Liver (tissue), 9 donors: Measurements from ENCODE around the gene DCAF15. TPM values are rescaled to one million over a fixed set of nuclear protein-coding genes. Genes with fewer than 3 reads are reported as not detected.

Source experiments
- DNase-seq: peaks from one replicate; pipeline ENCODE4 v3.0.0-alpha.2; 2017; ENCODE audit warnings: low spot score
- H3K27ac ChIP-seq, 2 donors: one replicate each; pipeline ENCODE4 v1.7.0; 2013; ENCODE audit warnings: inconsistent platforms in 2 of 2, low read length in 2 of 2, control low read depth in 1 of 2, low read depth in 1 of 2, mild to moderate bottlenecking in 1 of 2
- H3K27me3 ChIP-seq, 4 donors: one replicate each; pipeline versions ENCODE4 v1.6.1 to v1.7.0; 2013; ENCODE audit warnings: low read length in 3 of 4, inconsistent platforms in 1 of 4, mild to moderate bottlenecking in 1 of 4, moderate library complexity in 1 of 4; ENCODE audit not compliant: control insufficient read depth in 4 of 4, insufficient read depth in 4 of 4
- H3K36me3 ChIP-seq, 4 donors: one replicate each; pipeline versions ENCODE4 v1.6.1 to v1.7.0; 2013; ENCODE audit warnings: low read length in 3 of 4, mild to moderate bottlenecking in 3 of 4, low read depth in 1 of 4, moderate library complexity in 1 of 4; ENCODE audit not compliant: control insufficient read depth in 4 of 4, insufficient read depth in 3 of 4
- H3K4me1 ChIP-seq, 4 donors: one replicate each; pipeline versions ENCODE4 v1.6.1 to v1.7.0; 2013; ENCODE audit warnings: low read length in 3 of 4, mild to moderate bottlenecking in 3 of 4, moderate library complexity in 1 of 4; ENCODE audit not compliant: control insufficient read depth in 4 of 4, insufficient read depth in 4 of 4
- H3K4me3 ChIP-seq, 3 donors: one replicate each; pipeline versions ENCODE4 v1.6.1 to v1.7.0; 2013; ENCODE audit warnings: low read length in 3 of 3, control low read depth in 1 of 3, low read depth in 1 of 3, mild to moderate bottlenecking in 1 of 3
- H3K9ac ChIP-seq, 2 donors: one replicate each; pipeline ENCODE4 v1.7.0; 2013; ENCODE audit warnings: low read length in 2 of 2, mild to moderate bottlenecking in 2 of 2, moderate library complexity in 2 of 2, control low read depth in 1 of 2, low read depth in 1 of 2
- H3K9me3 ChIP-seq, 4 donors: one replicate each; pipeline versions ENCODE4 v1.6.1 to v1.7.0; 2013; ENCODE audit warnings: low read length in 3 of 4; ENCODE audit not compliant: control insufficient read depth in 4 of 4
- EGR1 ChIP-seq, 2 donors: IDR thresholded peaks; 2 replicates each; pipeline ENCODE4 v1.6.1; 2016 to 2018; ENCODE audit warnings: antibody characterized with exemption in 2 of 2, low read depth in 2 of 2
- GABPA ChIP-seq, 2 donors: IDR thresholded peaks in 1 of 2; conservative IDR thresholded peaks in 1 of 2; 2 replicates each; pipeline ENCODE4 v1.6.1; 2016; ENCODE audit warnings: antibody characterized with exemption in 2 of 2, mild to moderate bottlenecking in 1 of 2, moderate library complexity in 1 of 2
- HNF4A ChIP-seq, 2 donors: conservative IDR thresholded peaks; 2 replicates each; pipeline ENCODE4 v1.6.1; 2016; ENCODE audit warnings: antibody characterized with exemption in 2 of 2, mild to moderate bottlenecking in 2 of 2
- JUND ChIP-seq, 2 donors: IDR thresholded peaks; 2 replicates each; pipeline ENCODE4 v1.6.1; 2016; ENCODE audit warnings: antibody characterized with exemption in 2 of 2
- RAD21 ChIP-seq, 2 donors: IDR thresholded peaks; 2 replicates each; pipeline ENCODE4 v1.6.1; 2016; ENCODE audit warnings: antibody characterized with exemption in 2 of 2, mild to moderate bottlenecking in 2 of 2
- REST ChIP-seq: IDR thresholded peaks from 2 replicates; pipeline ENCODE4 v1.6.1; 2016; ENCODE audit warnings: antibody characterized with exemption, mild to moderate bottlenecking
- WGBS: extraction: QIAGEN DNeasy Blood & Tissue Kit; methylation state at CpG from one replicate; pipeline ENCODE4 v1.1.7; 2013; 5-methylcytosine and 5-hydroxymethylcytosine counted together
- polyA plus RNA-seq, 2 donors: library from polyadenylated mRNA; stranded (reverse) in 1 of 2; unstranded in 1 of 2; fragments of 200-250 nt in 1 of 2; fragments of >200 nt in 1 of 2; fragmentation: Nextera tagmentation in 1 of 2; extraction: Ambion mirVana in 1 of 2; gene quantifications; one replicate each; pipeline versions ENCODE4 v1.2.1 to v1.2.3, GENCODE V29; 2013 to 2015
- total RNA-seq, 2 donors: library from RNA; depleted of rRNA; stranded (reverse); fragments of >200 nt; gene quantifications; one replicate each; pipeline ENCODE4 v1.2.3, GENCODE V29; 2014
- TF ChIP-seq, protein P1 (sequence below): fragments of 150-350 bp; IDR thresholded peaks from 2 replicates; pipeline ENCODE4 v1.5.1; 2017; ENCODE audit warnings: improper control_type of control experiment, low read depth, low read length; ENCODE audit not compliant: missing input control
- donor health status: healthy.
- donor health status: healthy.
- donor health status: healthy.
- donor health status: healthy.
- donor health status: healthy.

The DCAF15 gene
- total and polyA plus RNA-seq, 4 donors, result 2.6 to 10.4 (median 5.5) TPM

GRCh38 chr19:13902993-13903555, 49.2 kb upstream of the DCAF15 start:
- Histone ChIP-seq H3K9ac (no peak overlapping the region), H3K27me3 (no peaks in the 10 kb centered on the region), H3K36me3 (no peaks in the 10 kb centered on the region), H3K4me3 (no peak overlapping the region), H3K9me3 (no peaks in the 10 kb centered on the region), H3K4me1 (peaks cover 3 to 20% (median 12%) of the 10 kb centered on the region in 4 donors), H3K27ac (no peak overlapping the region)
- WGBS, result 71% methylated on average over 4 of the region's 4 CpGs
- DNase-seq, result no peak
- TF ChIP-seq, protein P1, sequence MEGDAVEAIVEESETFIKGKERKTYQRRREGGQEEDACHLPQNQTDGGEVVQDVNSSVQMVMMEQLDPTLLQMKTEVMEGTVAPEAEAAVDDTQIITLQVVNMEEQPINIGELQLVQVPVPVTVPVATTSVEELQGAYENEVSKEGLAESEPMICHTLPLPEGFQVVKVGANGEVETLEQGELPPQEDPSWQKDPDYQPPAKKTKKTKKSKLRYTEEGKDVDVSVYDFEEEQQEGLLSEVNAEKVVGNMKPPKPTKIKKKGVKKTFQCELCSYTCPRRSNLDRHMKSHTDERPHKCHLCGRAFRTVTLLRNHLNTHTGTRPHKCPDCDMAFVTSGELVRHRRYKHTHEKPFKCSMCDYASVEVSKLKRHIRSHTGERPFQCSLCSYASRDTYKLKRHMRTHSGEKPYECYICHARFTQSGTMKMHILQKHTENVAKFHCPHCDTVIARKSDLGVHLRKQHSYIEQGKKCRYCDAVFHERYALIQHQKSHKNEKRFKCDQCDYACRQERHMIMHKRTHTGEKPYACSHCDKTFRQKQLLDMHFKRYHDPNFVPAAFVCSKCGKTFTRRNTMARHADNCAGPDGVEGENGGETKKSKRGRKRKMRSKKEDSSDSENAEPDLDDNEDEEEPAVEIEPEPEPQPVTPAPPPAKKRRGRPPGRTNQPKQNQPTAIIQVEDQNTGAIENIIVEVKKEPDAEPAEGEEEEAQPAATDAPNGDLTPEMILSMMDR, result peak; percentile 31
- TF ChIP-seq GABPA (IDR thresholded peaks at IDR 0.05 in 1 of 2, conservative IDR thresholded peaks at IDR 0.05 in 1 of 2) (no peak), RAD21 (IDR thresholded peaks at IDR 0.05) (peak; percentile 44)

DNA sequence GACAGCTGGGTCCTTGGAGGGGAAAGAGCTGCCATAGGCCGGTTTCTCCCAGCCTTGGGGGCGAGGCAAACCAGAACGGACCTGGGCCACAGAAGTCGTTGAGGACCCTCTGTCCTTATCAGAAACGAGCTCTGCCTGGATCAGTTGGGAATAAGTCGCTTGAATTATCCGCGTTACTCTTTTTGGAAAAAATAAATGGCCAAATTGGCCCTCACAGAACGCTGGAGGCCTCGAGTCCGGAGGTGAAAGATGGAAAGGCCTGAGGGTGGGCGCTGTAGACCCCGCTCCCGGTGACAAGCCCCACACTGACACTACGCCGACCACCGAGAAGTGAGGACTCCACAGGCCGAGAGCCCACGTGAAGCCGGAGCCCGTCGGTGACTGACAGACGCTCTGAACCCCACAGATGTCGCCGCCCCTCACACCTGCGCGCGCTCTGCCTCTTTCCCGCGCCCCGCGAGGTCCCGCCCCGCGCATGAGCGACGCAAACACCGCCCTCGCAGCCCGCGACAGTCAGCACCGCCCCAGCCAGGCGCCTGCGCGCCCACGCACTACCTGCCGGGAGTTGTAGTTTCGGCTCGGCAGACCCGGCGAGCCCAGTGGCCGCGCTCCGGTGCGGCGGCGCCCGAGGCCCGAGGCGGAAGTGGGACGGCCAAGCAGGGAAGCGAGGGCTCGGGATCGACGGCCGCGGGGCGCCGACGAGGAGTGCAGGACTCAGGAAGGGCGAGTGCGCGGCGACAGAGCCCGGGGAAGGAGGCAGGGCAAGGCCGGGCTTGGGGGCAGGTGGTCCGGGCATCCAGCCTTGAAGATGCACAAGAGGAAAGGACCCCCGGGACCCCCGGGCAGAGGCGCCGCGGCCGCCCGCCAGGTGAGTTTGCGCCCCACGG, 46.4 kb upstream of the DCAF15 start, which contains the start of the genes BRME1 and CC2D1A:
TSS of gene BRME1 (minus strand) at position 484 of the 887 bp plus-strand sequence. CDS start 1,225 bp downstream, outside the sequence.
TSS of gene CC2D1A (plus strand) at position 568 of the 887 bp plus-strand sequence. CDS start at position 809, 241 bp downstream.
- H3K36me3 ChIP-seq, result no peaks in the 10 kb centered on the region
- H3K27me3 ChIP-seq, result no peaks in the 10 kb centered on the region
- peaks cover 6 to 31% (median 25%) of the 10 kb centered on the region in 4 donors for H3K4me1 ChIP-seq
- no peaks in the 10 kb centered on the region for H3K9me3 ChIP-seq
- H3K9ac ChIP-seq, result peak within 1 kb of the TSS; percentile 8 to 44
- peak in 1 of 2 donors; percentile 78 for TF ChIP-seq EGR1 (IDR thresholded peaks at IDR 0.05; ENCODE audit: low read depth in 2 of 2)
- TF ChIP-seq, protein P1, result peak; percentile 6
- no peak for TF ChIP-seq JUND (IDR thresholded peaks at IDR 0.05)
- peak; percentile 94 for DNase-seq
- peak within 1 kb of the TSS; percentile 61 to 76 (median 63) for H3K4me3 ChIP-seq
- peak within 1 kb of the TSS; percentile 40 to 68 for H3K27ac ChIP-seq
- WGBS, result 8% methylated on average over 86 of the region's 86 CpGs

- H3K9ac ChIP-seq, result peak overlapping the region in 1 of 2 donors; percentile 8
- 1% methylated on average over 13 of the region's 13 CpGs for WGBS
- peak overlapping the region; percentile 40 to 68 for H3K27ac ChIP-seq
- peaks cover 6 to 36% (median 30%) of the 10 kb centered on the region in 4 donors for H3K4me1 ChIP-seq
- H3K4me3 ChIP-seq, result peak overlapping the region; percentile 61 to 76 (median 63)
- TF ChIP-seq REST, result no peak
- peak in 1 of 2 donors; percentile 12 for TF ChIP-seq HNF4A (conservative IDR thresholded peaks at IDR 0.05)
- H3K36me3 ChIP-seq, result no peaks in the 10 kb centered on the region
- DNase-seq, result peak; percentile 59
- no peaks in the 10 kb centered on the region for H3K27me3 ChIP-seq
- no peaks in the 10 kb centered on the region for H3K9me3 ChIP-seq
Observed at GRCh38 chr19:13906521-13906904, 45.8 kb upstream of the DCAF15 start.
